Duodenal mucosa (tissue), 2 donors: ENCODE measurements around the gene AFTPH.

Experiments
- H3K27ac ChIP-seq: one replicate; pipeline ENCODE4 v1.7.0; 2013; ENCODE audit warnings: low read depth, low read length
- H3K27me3 ChIP-seq, 2 donors: one replicate each; pipeline ENCODE4 v1.7.0; 2013; ENCODE audit warnings: low read length in 2 of 2, control low read depth in 1 of 2; ENCODE audit not compliant: insufficient read depth in 2 of 2, control insufficient read depth in 1 of 2
- H3K36me3 ChIP-seq, 2 donors: one replicate each; pipeline ENCODE4 v1.7.0; 2013; ENCODE audit warnings: low read length in 2 of 2, control low read depth in 1 of 2; ENCODE audit not compliant: insufficient read depth in 2 of 2, control insufficient read depth in 1 of 2
- H3K4me1 ChIP-seq, 2 donors: one replicate each; pipeline ENCODE4 v1.7.0; 2013; ENCODE audit warnings: low read length in 2 of 2, control low read depth in 1 of 2; ENCODE audit not compliant: insufficient read depth in 2 of 2, control insufficient read depth in 1 of 2
- H3K4me3 ChIP-seq, 2 donors: one replicate each; pipeline ENCODE4 v1.7.0; 2013; ENCODE audit warnings: low read length in 2 of 2, low read depth in 1 of 2
- H3K9ac ChIP-seq, 2 donors: one replicate each; pipeline ENCODE4 v1.7.0; 2013; ENCODE audit warnings: low read length in 2 of 2, low read depth in 1 of 2
- H3K9me3 ChIP-seq, 2 donors: one replicate each; pipeline ENCODE4 v1.7.0; 2013; ENCODE audit warnings: low read length in 2 of 2, control low read depth in 1 of 2; ENCODE audit not compliant: control insufficient read depth in 1 of 2

The AFTPH gene

DNA sequence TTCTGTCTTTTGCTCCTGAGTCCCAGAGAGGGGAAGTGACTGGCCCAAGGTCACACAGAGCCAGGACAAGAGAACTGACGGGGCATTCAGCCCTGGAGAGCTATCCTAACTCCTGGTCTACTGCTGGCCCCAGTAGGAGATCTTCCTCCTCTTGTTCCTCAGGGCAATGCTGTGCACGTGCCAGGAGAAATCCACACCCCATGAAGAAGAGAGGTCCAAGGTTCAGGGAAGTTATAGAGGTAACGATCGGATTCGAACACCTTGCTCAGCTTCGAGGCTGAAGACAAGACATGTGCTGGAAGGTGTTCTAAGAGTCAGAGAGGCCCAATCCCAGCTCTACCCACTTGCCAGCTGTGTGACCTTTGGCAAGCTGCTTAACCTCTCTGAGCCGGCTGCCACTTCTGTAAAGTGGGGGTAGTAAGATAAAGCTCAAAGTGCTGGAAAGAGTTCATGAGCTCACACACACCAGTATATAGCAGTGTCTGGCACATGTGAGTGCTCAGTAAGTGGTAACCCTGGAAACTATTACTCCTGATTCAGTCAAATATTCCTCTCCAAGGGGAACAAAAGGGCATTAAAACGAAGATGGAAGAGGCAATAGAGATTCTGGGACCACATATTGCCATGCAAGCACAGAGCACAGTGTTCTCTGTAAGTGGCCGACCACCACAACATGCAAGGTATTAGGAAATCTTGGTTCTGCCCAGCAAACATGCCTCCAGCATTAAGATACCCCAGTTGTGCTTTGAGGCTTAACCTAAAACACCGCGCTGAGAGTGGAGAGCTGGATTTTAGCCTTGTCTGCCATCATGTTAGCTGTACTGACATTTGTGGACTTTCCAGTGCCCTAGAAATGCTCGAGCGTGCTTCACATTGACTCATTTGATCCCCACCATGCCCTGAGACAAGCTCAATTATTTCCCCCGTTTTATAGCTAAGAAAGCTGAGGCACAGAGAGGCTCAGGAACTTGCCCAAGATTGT is 104.0 kb downstream of the AFTPH start:
- Histone ChIP-seq H3K9ac (no peak overlapping the region), H3K27ac (no peak overlapping the region), H3K27me3 (no peaks in the 10 kb centered on the region), H3K4me1 (peaks cover 6% of the 10 kb centered on the region in 2 donors), H3K4me3 (no peak overlapping the region), H3K36me3 (peaks cover 0 to 5% of the 10 kb centered on the region in 2 donors), H3K9me3 (no peaks in the 10 kb centered on the region)

DNA sequence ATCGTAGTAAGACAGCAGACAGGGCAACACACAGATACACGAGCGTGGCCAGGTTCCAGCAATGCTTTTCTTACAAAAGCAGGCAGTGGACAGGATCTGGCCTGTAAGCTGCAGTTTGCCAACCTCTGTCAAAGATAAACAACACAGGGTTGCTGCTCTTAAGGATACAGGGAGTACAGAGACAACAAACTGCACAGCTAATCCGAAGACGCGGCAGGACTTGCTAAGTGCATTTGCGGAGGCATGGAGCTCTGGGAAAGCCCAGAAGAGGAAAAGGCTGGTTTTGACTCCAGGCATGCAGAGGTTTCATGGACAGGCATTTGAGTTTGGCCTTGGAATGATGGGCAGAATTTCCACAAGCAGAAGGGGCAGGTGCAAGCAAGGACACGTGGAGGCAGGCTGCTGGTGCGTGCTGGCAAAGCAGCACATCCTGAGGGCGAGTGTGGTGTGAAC is 105.2 kb downstream of the AFTPH start:
- H3K4me1 ChIP-seq: peaks cover 6% of the 10 kb centered on the region in 2 donors
- H3K27ac ChIP-seq: no peak overlapping the region
- H3K27me3 ChIP-seq: no peaks in the 10 kb centered on the region
- no peak overlapping the region for H3K9ac ChIP-seq
- H3K4me3 ChIP-seq: no peak overlapping the region
- no peaks in the 10 kb centered on the region for H3K9me3 ChIP-seq
- peaks cover 0 to 13% of the 10 kb centered on the region in 2 donors for H3K36me3 ChIP-seq

GRCh38 chr2:64629875-64630274 is 105.7 kb downstream of the AFTPH start:
- Histone ChIP-seq H3K4me3 (no peak overlapping the region), H3K9ac (no peak overlapping the region), H3K36me3 (peaks cover 2 to 18% of the 10 kb centered on the region in 2 donors), H3K4me1 (peaks cover 6% of the 10 kb centered on the region in 2 donors), H3K27ac (no peak overlapping the region), H3K9me3 (no peaks in the 10 kb centered on the region), H3K27me3 (no peaks in the 10 kb centered on the region)

- Histone ChIP-seq H3K27me3 (no peaks in the 10 kb centered on the region), H3K9me3 (no peaks in the 10 kb centered on the region), H3K4me3 (no peak overlapping the region), H3K4me1 (peaks cover 6 to 10% of the 10 kb centered on the region in 2 donors), H3K27ac (no peak overlapping the region), H3K9ac (no peak overlapping the region), H3K36me3 (peaks cover 2 to 26% of the 10 kb centered on the region in 2 donors)
Measured at GRCh38 chr2:64630752-64631151, 106.6 kb downstream of the AFTPH start.

DNA sequence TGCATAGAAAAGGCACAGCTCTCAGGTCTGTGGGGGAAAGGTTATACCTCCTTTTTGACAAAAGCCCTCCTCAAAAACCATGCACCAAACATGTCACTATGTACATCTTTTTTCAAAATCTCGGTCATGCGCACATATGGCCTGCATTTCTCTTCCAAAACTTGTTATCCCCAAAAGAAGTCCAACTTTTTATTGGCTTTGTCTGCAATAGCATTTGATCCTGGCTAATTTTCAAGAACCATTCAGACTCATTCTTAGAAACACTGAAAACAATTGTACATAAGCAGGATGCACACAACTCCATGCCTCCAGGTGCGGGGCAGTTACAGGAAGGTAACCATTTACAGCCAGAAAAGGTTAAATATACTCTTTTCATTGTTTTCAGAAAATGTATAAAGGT is 107.6 kb downstream of the AFTPH start:
- Histone ChIP-seq H3K9ac (no peak overlapping the region), H3K9me3 (no peaks in the 10 kb centered on the region), H3K36me3 (peaks cover 2 to 36% of the 10 kb centered on the region in 2 donors), H3K4me3 (no peak overlapping the region), H3K4me1 (peaks cover 6 to 19% of the 10 kb centered on the region in 2 donors), H3K27ac (no peak overlapping the region), H3K27me3 (no peaks in the 10 kb centered on the region)

GRCh38 chr2:64632835-64633819 is 109.0 kb downstream of the AFTPH start:
- Histone ChIP-seq H3K4me1 (peaks cover under 1 to 14% of the 10 kb centered on the region in 2 donors), H3K27me3 (no peaks in the 10 kb centered on the region), H3K9me3 (no peaks in the 10 kb centered on the region), H3K27ac (no peak overlapping the region), H3K4me3 (no peak overlapping the region), H3K9ac (no peak overlapping the region), H3K36me3 (peaks cover 2 to 36% of the 10 kb centered on the region in 2 donors)

GRCh38 chr2:64634345-64635267 is 110.5 kb downstream of the AFTPH start:
- no peaks in the 10 kb centered on the region for H3K9me3 ChIP-seq
- H3K9ac ChIP-seq: no peak overlapping the region
- no peak overlapping the region for H3K4me3 ChIP-seq
- no peak overlapping the region for H3K27ac ChIP-seq
- H3K4me1 ChIP-seq: peaks cover 3 to 14% of the 10 kb centered on the region in 2 donors
- no peaks in the 10 kb centered on the region for H3K27me3 ChIP-seq
- H3K36me3 ChIP-seq: peaks cover 2 to 36% of the 10 kb centered on the region in 2 donors

DNA sequence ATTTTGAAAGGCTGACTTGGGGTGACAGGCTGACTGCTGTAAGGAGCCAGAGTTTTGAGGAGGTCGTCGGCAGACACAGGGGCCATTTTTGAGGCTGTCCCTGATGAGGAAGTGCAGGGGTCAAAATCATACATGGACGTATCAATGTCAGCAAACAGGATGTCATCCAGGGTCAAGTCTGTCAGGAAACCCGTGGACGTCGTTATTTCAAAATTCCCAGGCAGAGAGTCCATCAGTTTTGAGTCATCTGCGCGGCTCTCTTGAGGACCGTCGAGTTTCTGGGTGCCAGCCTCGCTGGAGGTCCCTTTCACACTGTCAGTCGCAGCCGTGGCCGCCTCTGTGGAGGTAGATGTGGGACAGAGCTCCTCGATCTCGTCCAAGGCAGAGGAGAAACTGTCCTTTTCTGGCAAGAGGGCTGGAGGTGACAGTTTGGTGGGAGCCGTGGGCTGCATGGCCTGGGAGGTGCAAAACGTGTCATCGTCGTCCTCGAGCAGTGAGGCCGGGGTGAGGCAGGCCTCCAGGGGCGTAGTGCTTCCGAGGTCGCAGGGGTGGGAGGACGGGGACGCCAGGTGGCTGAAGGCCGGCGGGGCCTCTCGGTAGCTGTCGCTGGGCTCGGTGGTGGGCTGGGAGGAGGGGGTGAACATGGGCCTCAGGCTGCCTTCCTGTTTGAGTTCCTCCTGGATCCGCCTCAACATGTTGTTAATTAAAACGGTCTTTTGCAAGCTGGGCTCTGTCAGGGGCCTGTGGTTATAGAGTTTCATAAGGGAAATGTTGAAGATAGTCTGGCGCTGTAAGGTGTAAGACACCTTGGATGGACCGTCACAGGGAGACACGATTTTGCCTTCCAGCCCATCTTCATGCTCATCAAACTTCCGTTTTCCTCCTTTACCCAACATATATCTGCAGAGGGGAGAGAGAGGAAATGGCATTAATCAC is 112.1 kb downstream of the AFTPH start:
- Histone ChIP-seq H3K4me3 (no peak overlapping the region), H3K27me3 (no peaks in the 10 kb centered on the region), H3K36me3 (peaks cover 2 to 31% of the 10 kb centered on the region in 2 donors), H3K27ac (no peak overlapping the region), H3K9me3 (no peaks in the 10 kb centered on the region), H3K9ac (no peak overlapping the region), H3K4me1 (peaks cover 6 to 21% of the 10 kb centered on the region in 2 donors)
